Measurements from ENCODE around the gene MCRIP2. TPM values are rescaled to one million over a fixed set of nuclear protein-coding genes. Genes with fewer than 3 reads are reported as not detected.

The MCRIP2 gene
- total and polyA plus RNA-seq, 2 of the 8 experiments (the other 6 are each of a cell fraction or from before 2014, with no cell fraction given) = 45.4 to 75.5 TPM

- TF ChIP-seq USF2 (IDR thresholded peaks at IDR 0.05; ENCODE audit: low read length) = peak; percentile 52
- no peak for TF ChIP-seq RXRA (IDR thresholded peaks at IDR 0.05; ENCODE audit: insufficient read depth, low read depth, low read length)
- TF ChIP-seq SP1 (IDR thresholded peaks at IDR 0.05; ENCODE audit: low read depth, low read length) = peak; percentile 59
- TF ChIP-seq GABPA (IDR thresholded peaks at IDR 0.05; ENCODE audit: borderline replicate concordance, insufficient read depth, low read length) = peak; percentile 19
- TF ChIP-seq SP4 (IDR thresholded peaks at IDR 0.05; ENCODE audit: low read length) = no peak
- no peak for TF ChIP-seq SIRT6 (IDR thresholded peaks at IDR 0.05; ENCODE audit: low read length)
- TF ChIP-seq CEBPB (IDR thresholded peaks at IDR 0.05; ENCODE audit: low read depth, low read length) = no peak
- TF ChIP-seq SIN3A (conservative IDR thresholded peaks at IDR 0.05 in 1 of 2, IDR thresholded peaks at IDR 0.05 in 1 of 2; ENCODE audit: low read depth in 1 of 2, low read length in 2 of 2) = no peak
- peak in 1 of 2 experiments; percentile 36; a peak in 1 of 3 replicates for TF ChIP-seq POLR2A (IDR thresholded peaks at IDR 0.05; ENCODE audit: control extremely low read depth in 1 of 2, low read depth in 2 of 2, low read length in 2 of 2)
- TF ChIP-seq CTBP2 (IDR thresholded peaks at IDR 0.05; ENCODE audit: borderline replicate concordance, insufficient read depth, insufficient read length, low read length) = no peak
- TF ChIP-seq CBX8 (IDR thresholded peaks at IDR 0.05; ENCODE audit: borderline replicate concordance, low read depth, low read length) = no peak
- no peak for TF ChIP-seq ZNF274 (IDR thresholded peaks at IDR 0.05; ENCODE audit: borderline replicate concordance, extremely low read depth, low read length)
- TF ChIP-seq FOSL1 (IDR thresholded peaks at IDR 0.05; ENCODE audit: insufficient read depth, low read depth, low read length) = no peak
- TF ChIP-seq CREB1 (IDR thresholded peaks at IDR 0.05) = no peak
- no peak for TF ChIP-seq TAF7 (optimal IDR thresholded peaks at IDR 0.05; ENCODE audit: borderline replicate concordance, low read depth, low read length)
- no peak for TF ChIP-seq ATF3 (IDR thresholded peaks at IDR 0.05; ENCODE audit: insufficient read depth, low read depth, low read length)
- TF ChIP-seq GTF2F1 (IDR thresholded peaks at IDR 0.05; ENCODE audit: borderline replicate concordance, low read depth, low read length) = no peak
Observed at GRCh38 chr16:630249-630814, 11.3 kb upstream of the MCRIP2 start (continued).

All from H1 (cell line).